GM12878 (cell line): Measurements from ENCODE around the gene MDM1. TPM values are rescaled to one million over a fixed set of nuclear protein-coding genes. Genes with fewer than 3 reads are reported as not detected.

Source experiments
- ATAC-seq: fragments of 200-7000 bp; cut with Tn5 transposase; 3 replicates; pipeline ENCODE4 v1.9.1; 2020; ENCODE audit warnings: mild to moderate bottlenecking, moderate library complexity
- BruUV-seq: library from RNA; stranded (reverse); fragments of 400-500 nt; replicated peaks from 2 replicates; lab custom pipeline; 2021; lab: Mats Ljungman, UMichigan
- CTCF ChIA-PET: fragments of 300-600 bp; sonication (Branson Sonifier 250); formaldehyde crosslinking; extraction: SDS; loops from one replicate; lab custom pipeline; 2021; ENCODE audit warnings: inconsistent platforms; lab: Yijun Ruan, JAX
- POLR2A ChIA-PET: fragments of 350-600 bp; formaldehyde crosslinking; extraction: SDS; loops from one replicate; lab custom pipeline; 2021; ENCODE audit warnings: inconsistent platforms; lab: Charles Lee
- RAD21 ChIA-PET: fragments of 300-600 bp; sonication (Branson Sonifier 250); formaldehyde crosslinking; loops from one replicate; lab custom pipeline; 2023; ENCODE audit warnings: antibody characterized with exemption; ENCODE audit not compliant: unreplicated experiment; lab: Charles Lee
- SMC1A ChIA-PET: fragments of 300-600 bp; sonication (Branson Sonifier 250); formaldehyde crosslinking; loops from one replicate; lab custom pipeline; 2023; ENCODE audit not compliant: unreplicated experiment, uncharacterized antibody; lab: Charles Lee
- DNase-seq: peaks from one replicate; pipeline ENCODE4 v3.0.0-alpha.2; 2011; ENCODE audit warnings: low read depth, low spot score
- FAIRE-seq: peaks from 3 replicates; lab custom pipeline; 2011; peaks lifted over from hg19 to GRCh38; lab: Jason Lieb, UNC
- H2AFZ ChIP-seq: 2 replicates; pipeline ENCODE4 v1.6.0; 2011; ENCODE audit warnings: low read depth, low read length, control low read depth; ENCODE audit not compliant: control insufficient read depth
- H3K27ac ChIP-seq: 2 replicates; pipeline ENCODE4 v1.5.1; 2011; ENCODE audit warnings: control low read depth; ENCODE audit not compliant: control insufficient read depth, insufficient read depth
- H3K27me3 ChIP-seq, 2 experiments: replicated peaks in 1 of 2; 2 replicates each; pipeline versions ENCODE4 v1.6.0 to v1.6.1; 2011; ENCODE audit warnings: low read length in 1 of 2; ENCODE audit not compliant: control insufficient read depth in 2 of 2, insufficient read depth in 2 of 2
- H3K36me3 ChIP-seq, 2 experiments: 2 replicates each; pipeline ENCODE4 v1.5.1; 2011; ENCODE audit warnings: low read length in 1 of 2; ENCODE audit not compliant: control insufficient read depth in 2 of 2, insufficient read depth in 2 of 2
- H3K4me1 ChIP-seq: 2 replicates; pipeline ENCODE4 v1.6.1; 2011; ENCODE audit warnings: mild to moderate bottlenecking, low read length, moderate library complexity, mixed read lengths; ENCODE audit not compliant: control insufficient read depth, insufficient read depth
- H3K4me2 ChIP-seq: 2 replicates; pipeline ENCODE4 v1.6.0; 2011; ENCODE audit warnings: control low read depth; ENCODE audit not compliant: control insufficient read depth, insufficient read depth
- H3K4me3 ChIP-seq: fragments of 200-600 bp; sonication (generic); 2 replicates; pipeline ENCODE4 v1.5.1; 2016
- H3K79me2 ChIP-seq: 2 replicates; pipeline ENCODE4 v1.6.0; 2011; ENCODE audit warnings: low read length; ENCODE audit not compliant: control insufficient read depth, insufficient read depth
- H3K9ac ChIP-seq: 2 replicates; pipeline ENCODE4 v1.8.0; 2011; ENCODE audit warnings: low read length, control low read depth, mixed read lengths; ENCODE audit not compliant: control insufficient read depth, insufficient read depth
- H3K9me3 ChIP-seq: replicated peaks from 3 replicates; pipeline ENCODE4 v1.5.1; 2011; ENCODE audit warnings: mild to moderate bottlenecking, low read length; ENCODE audit not compliant: control insufficient read depth, insufficient read depth
- H4K20me1 ChIP-seq: 2 replicates; pipeline ENCODE4 v1.6.0; 2011; ENCODE audit not compliant: control insufficient read depth, insufficient read depth
- BCL3 ChIP-seq: IDR thresholded peaks from 2 replicates; pipeline ENCODE4 v1.6.1; 2011; ENCODE audit warnings: borderline replicate concordance, low read depth, mild to moderate bottlenecking, moderate library complexity, low read length; ENCODE audit not compliant: insufficient read depth, poor library complexity, severe bottlenecking
- BRCA1 ChIP-seq: IDR thresholded peaks from 2 replicates; pipeline ENCODE4 v1.6.1; 2011; ENCODE audit warnings: low read depth, low read length, improper control_type of control experiment
- CTCF ChIP-seq, 3 experiments: IDR thresholded peaks in 2 of 3; conservative IDR thresholded peaks in 1 of 3; 2 replicates each; pipeline ENCODE4 v1.5.1; 2011; ENCODE audit warnings: low read depth in 3 of 3, low read length in 3 of 3, mild to moderate bottlenecking in 3 of 3, control low read depth in 2 of 3, moderate library complexity in 2 of 3, inconsistent platforms in 1 of 3, mixed read lengths in 1 of 3; ENCODE audit not compliant: control insufficient read depth in 2 of 3, insufficient read depth in 1 of 3; ENCODE audit errors: extremely low read depth in 1 of 3
- E2F4 ChIP-seq: IDR thresholded peaks from 2 replicates; pipeline ENCODE4 v1.6.1; 2012; ENCODE audit warnings: low read depth, low read length, improper control_type of control experiment
- FOXM1 ChIP-seq: IDR thresholded peaks from 2 replicates; pipeline ENCODE4 v1.6.1; 2012; ENCODE audit warnings: low read depth, mild to moderate bottlenecking, inconsistent platforms, low read length, moderate library complexity
- IKZF1 ChIP-seq: fragments of 450-650 bp; conservative IDR thresholded peaks from 2 replicates; pipeline ENCODE4 v1.6.1; 2017; ENCODE audit warnings: antibody characterized with exemption, mild to moderate bottlenecking
- IRF5 ChIP-seq: fragments of 450-650 bp; IDR thresholded peaks from 2 replicates; pipeline ENCODE4 v1.6.1; 2017; ENCODE audit warnings: borderline replicate concordance
- JUNB ChIP-seq: IDR thresholded peaks from 2 replicates; pipeline ENCODE4 v1.6.1; 2016; ENCODE audit warnings: antibody characterized with exemption, mild to moderate bottlenecking
- KAT2A ChIP-seq: conservative IDR thresholded peaks from 2 replicates; pipeline ENCODE4 v1.6.1; 2011; ENCODE audit warnings: low read depth, low read length; ENCODE audit not compliant: control insufficient read depth
- POU2F2 ChIP-seq: IDR thresholded peaks from 3 replicates; pipeline ENCODE4 v1.6.1; 2011; ENCODE audit warnings: low read depth, mild to moderate bottlenecking, low read length, borderline replicate concordance
- SKIL ChIP-seq: fragments of 450-650 bp; IDR thresholded peaks from 2 replicates; pipeline ENCODE4 v1.6.1; 2017; ENCODE audit warnings: mild to moderate bottlenecking, low read depth, inconsistent platforms; ENCODE audit not compliant: poor library complexity, severe bottlenecking
- TARDBP ChIP-seq: IDR thresholded peaks from 2 replicates; pipeline ENCODE4 v1.6.1; 2016; ENCODE audit warnings: borderline replicate concordance
- WGBS: methylation state at CpG from one replicate; pipeline ENCODE4 v1.1.6; 2016; ENCODE audit warnings: low lambda C conversion rate; ENCODE audit not compliant: insufficient replicate concordance, insufficient coverage; ENCODE audit errors: missing lambda C conversion rate; 5-methylcytosine and 5-hydroxymethylcytosine counted together
- in situ Hi-C: fragments of 300-500 bp; cut with MboI; formaldehyde crosslinking; loops from 9 replicates; pipeline ENCODE4 v1.14.3; 2018; ENCODE audit warnings: mixed read lengths
- intact Hi-C: fragments of 100-400 bp; cut with micrococcal nuclease; formaldehyde crosslinking; loops from one replicate; pipeline ENCODE4 v1.14.2; 2022; ENCODE audit not compliant: unreplicated experiment
- polyA plus RNA-seq, 11 experiments: library from polyadenylated mRNA; depleted of rRNA in 4 of 11; unstranded in 6 of 11; stranded (reverse) in 5 of 11; fragments of >200 nt; fragmentation: Nextera tagmentation in 4 of 11; fragmentation: Illumina TruSeq in 1 of 11; extraction: Ambion mirVana in 4 of 11; extraction: Trizol in 1 of 11; gene quantifications; 1 replicate in 1 of 11; 2 replicates in 10 of 11; pipeline versions ENCODE4 v1.2.1 to v1.2.3, GENCODE V29; 2011 to 2016; ENCODE audit warnings: inconsistent platforms in 2 of 11, missing spikeins in 2 of 11, low read depth in 1 of 11
- total RNA-seq, 4 experiments: library from RNA; depleted of rRNA in 3 of 4; stranded (reverse); fragments of >200 nt in 3 of 4; fragmentation: Illumina TruSeq in 1 of 4; extraction: Trizol in 1 of 4; gene quantifications; 2 replicates each; pipeline versions ENCODE4 v1.2.1 to v1.2.3, GENCODE V29; 2013 to 2021

Gene MDM1
- total and polyA plus RNA-seq, 10 of the 15 experiments (the other 5 are each of a cell fraction or from before 2014, with no cell fraction given), result 10.1 to 25.3 (median 16.5) TPM

GRCh38 chr12:68246350-68246749 lies 85.8 kb downstream of the MDM1 start (continued):
- no peak for TF ChIP-seq KAT2A

GRCh38 chr12:68245180-68246021 lies 86.8 kb downstream of the MDM1 start:
- ChIA-PET POLR2A (no interaction called here), CTCF (interaction anchor here (0.6 to 1.3 kb wide), 5 partner anchors 13 to 81 kb away, joined by 3 to 5 read pairs (median 3); partner anchors contain the start of gene IL26), SMC1A (interaction anchor here (0.7 to 1.7 kb wide), 7 partner anchors 9 to 75 kb away, joined by 3 to 5 read pairs (median 3); no protein-coding TSS in a partner anchor), RAD21 (interaction anchor here (1.0 kb wide), 1 partner anchor 72 kb away, joined by 3 read pairs; no protein-coding TSS in a partner anchor)
- H4K20me1 ChIP-seq, result no peaks in the 10 kb centered on the region
- 69% methylated on average over 6 of the region's 6 CpGs for WGBS
- H3K9ac ChIP-seq, result no peak overlapping the region
- ATAC-seq (no peak), DNase-seq (no peak), FAIRE-seq (no peak)
- no TSS peak for BruUV-seq
- H2AFZ ChIP-seq, result no peak overlapping the region
- H3K9me3 ChIP-seq, result peaks cover 3% of the 10 kb centered on the region; the same call in 2 of the 3 replicates
- no peaks in the 10 kb centered on the region for H3K27me3 ChIP-seq
- in situ Hi-C loops (no loop called here), intact Hi-C loops (no loop called here)
- no peaks in the 10 kb centered on the region for H3K36me3 ChIP-seq
- H3K4me2 ChIP-seq, result no peak overlapping the region
- no peak overlapping the region for H3K27ac ChIP-seq
- H3K4me1 ChIP-seq, result peaks cover 10% of the 10 kb centered on the region
- TF ChIP-seq POU2F2 (no peak), BRCA1 (no peak), TARDBP (no peak), FOXM1 (no peak), E2F4 (no peak), JUNB (no peak), CTCF (IDR thresholded peaks at IDR 0.05 in 2 of 3, conservative IDR thresholded peaks at IDR 0.05 in 1 of 3; ENCODE audit: control insufficient read depth in 2 of 3, extremely low read depth in 1 of 3, insufficient read depth in 1 of 3, low read depth in 3 of 3, low read length in 3 of 3) (no peak), IKZF1 (no peak), IRF5 (no peak), BCL3 (no peak), SKIL (no peak)
- no peaks in the 10 kb centered on the region for H3K79me2 ChIP-seq
- H3K4me3 ChIP-seq, result no peak overlapping the region
